IMR-90 (cell line): ENCODE results near the gene FOXP1. TPM values are rescaled to one million over a fixed set of nuclear protein-coding genes. Genes with fewer than 3 reads are reported as not detected.

Source experiments
- ATAC-seq: fragments of 200-7000 bp; cut with Tn5 transposase; 2 replicates; pipeline ENCODE4 v1.9.1; 2020; ENCODE audit warnings: low read depth, mild to moderate bottlenecking, moderate library complexity
- BruUV-seq: library from RNA; stranded (reverse); fragments of 400-500 nt; replicated peaks from 2 replicates; lab custom pipeline; 2021; lab: Mats Ljungman, UMichigan
- CTCF ChIA-PET: fragments of 300-600 bp; formaldehyde crosslinking; extraction: SDS; loops from one replicate; lab custom pipeline; 2021; ENCODE audit warnings: antibody characterized with exemption; lab: Yijun Ruan, JAX
- POLR2A ChIA-PET: fragments of 300-600 bp; sonication (Branson Sonifier 250); formaldehyde crosslinking; loops from one replicate; lab custom pipeline; 2022; ENCODE audit warnings: antibody characterized with exemption; ENCODE audit not compliant: unreplicated experiment; lab: Charles Lee
- DNase-seq: peaks from one replicate; pipeline ENCODE4 v3.0.0; 2013
- H2AFZ ChIP-seq: replicated peaks from 2 replicates; pipeline ENCODE3; 2013; ENCODE audit warnings: low read length, mild to moderate bottlenecking; ENCODE audit not compliant: poor library complexity
- H2AK5ac ChIP-seq: 2 replicates; pipeline ENCODE4 v1.6.1; 2013; ENCODE audit warnings: low read depth, low read length, inconsistent platforms
- H2AK9ac ChIP-seq: replicated peaks from 2 replicates; pipeline ENCODE3; 2013; ENCODE audit warnings: mild to moderate bottlenecking, low read depth, low read length, moderate library complexity; ENCODE audit not compliant: poor library complexity
- H2BK120ac ChIP-seq: 2 replicates; pipeline ENCODE4 v1.6.1; 2013; ENCODE audit warnings: low read depth, low read length, inconsistent platforms
- H2BK15ac ChIP-seq: 3 replicates; pipeline ENCODE4 v1.6.1; 2013; ENCODE audit warnings: low read depth, low read length, inconsistent platforms
- H2BK20ac ChIP-seq: 2 replicates; pipeline ENCODE4 v1.6.1; 2013; ENCODE audit warnings: low read depth, mild to moderate bottlenecking, inconsistent platforms, low read length, moderate library complexity
- H2BK5ac ChIP-seq: 2 replicates; pipeline ENCODE4 v1.6.1; 2013; ENCODE audit warnings: mild to moderate bottlenecking, low read depth, low read length, inconsistent platforms; ENCODE audit not compliant: poor library complexity, severe bottlenecking
- H3K14ac ChIP-seq: replicated peaks from 2 replicates; pipeline ENCODE4 v1.6.1; 2013; ENCODE audit warnings: low read depth, low read length, inconsistent platforms
- H3K18ac ChIP-seq: 2 replicates; pipeline ENCODE4 v1.6.1; 2013; ENCODE audit warnings: low read depth, low read length, control low read depth
- H3K23ac ChIP-seq: 2 replicates; pipeline ENCODE4 v1.6.1; 2013; ENCODE audit warnings: low read depth, low read length, inconsistent platforms
- H3K27ac ChIP-seq: 2 replicates; pipeline ENCODE4 v1.5.1; 2013; ENCODE audit warnings: mild to moderate bottlenecking, control low read depth, low read length; ENCODE audit not compliant: insufficient read depth
- H3K27me3 ChIP-seq: 2 replicates; pipeline ENCODE4 v1.6.1; 2013; ENCODE audit warnings: low read length; ENCODE audit not compliant: control insufficient read depth, insufficient read depth
- H3K36me3 ChIP-seq: 2 replicates; pipeline ENCODE4 v1.6.1; 2013; ENCODE audit warnings: low read length, mixed read lengths; ENCODE audit not compliant: control insufficient read depth, insufficient read depth
- H3K4ac ChIP-seq: 2 replicates; pipeline ENCODE4 v1.6.1; 2013; ENCODE audit warnings: low read depth, low read length, inconsistent platforms
- H3K4me1 ChIP-seq: 2 replicates; pipeline ENCODE4 v1.6.1; 2013; ENCODE audit warnings: low read length, mixed read lengths; ENCODE audit not compliant: control insufficient read depth, insufficient read depth
- H3K4me2 ChIP-seq: 2 replicates; pipeline ENCODE4 v1.6.1; 2013; ENCODE audit warnings: low read depth, mild to moderate bottlenecking, control low read depth, low read length, moderate library complexity
- H3K4me3 ChIP-seq: 2 replicates; pipeline ENCODE4 v1.5.1; 2013; ENCODE audit warnings: low read depth, mild to moderate bottlenecking, control low read depth, low read length, moderate library complexity; ENCODE audit not compliant: insufficient read depth
- H3K56ac ChIP-seq: 2 replicates; pipeline ENCODE4 v1.6.1; 2013; ENCODE audit warnings: low read length, inconsistent platforms; ENCODE audit not compliant: insufficient read depth; ENCODE audit errors: extremely low read depth
- H3K79me1 ChIP-seq, 2 experiments: 2 replicates each; pipeline ENCODE4 v1.6.1; 2013; ENCODE audit warnings: low read length in 2 of 2, inconsistent platforms in 1 of 2, low read depth in 1 of 2
- H3K9ac ChIP-seq: 2 replicates; pipeline ENCODE4 v1.6.1; 2013; ENCODE audit warnings: low read depth, low read length, control low read depth
- H3K9me1 ChIP-seq: 2 replicates; pipeline ENCODE4 v1.6.1; 2013; ENCODE audit warnings: low read length, inconsistent platforms; ENCODE audit not compliant: insufficient read depth
- H3K9me3 ChIP-seq: 2 replicates; pipeline ENCODE4 v1.6.1; 2013; ENCODE audit warnings: low read length; ENCODE audit not compliant: control insufficient read depth, insufficient read depth
- H4K20me1 ChIP-seq: 2 replicates; pipeline ENCODE4 v1.6.1; 2013; ENCODE audit warnings: low read length, inconsistent platforms; ENCODE audit not compliant: insufficient read depth
- H4K5ac ChIP-seq: 2 replicates; pipeline ENCODE4 v1.6.1; 2013; ENCODE audit warnings: mild to moderate bottlenecking, low read depth, low read length, control low read depth
- H4K8ac ChIP-seq, 2 experiments: 2 replicates each; pipeline ENCODE4 v1.6.1; 2013; ENCODE audit warnings: low read depth in 2 of 2, low read length in 2 of 2, control low read depth in 1 of 2, inconsistent platforms in 1 of 2
- H4K91ac ChIP-seq: 2 replicates; pipeline ENCODE4 v1.6.1; 2013; ENCODE audit warnings: low read depth, low read length, inconsistent platforms; ENCODE audit not compliant: insufficient read depth
- CEBPB ChIP-seq: IDR thresholded peaks from 2 replicates; pipeline ENCODE4 v1.6.1; 2012; ENCODE audit warnings: low read depth, low read length, improper control_type of control experiment
- CHD1 ChIP-seq: IDR thresholded peaks from 2 replicates; pipeline ENCODE4 v1.6.1; 2012; ENCODE audit warnings: low read depth, low read length, improper control_type of control experiment
- FOS ChIP-seq: fragments of 150-350 bp; IDR thresholded peaks from 2 replicates; pipeline ENCODE4 v1.6.1; 2016; ENCODE audit warnings: low read depth, low read length
- NFE2L2 ChIP-seq: fragments of 150-350 bp; IDR thresholded peaks from 2 replicates; pipeline ENCODE4 v1.6.1; 2016; ENCODE audit warnings: low read depth, mild to moderate bottlenecking, low read length
- RFX5 ChIP-seq: IDR thresholded peaks from 2 replicates; pipeline ENCODE4 v1.8.0; 2012; ENCODE audit warnings: low read depth, mild to moderate bottlenecking, low read length, moderate library complexity
- WGBS, 2 experiments: methylation state at CpG; one replicate each; pipeline versions ENCODE4 v1.1.5 to v1.1.7; 2013; ENCODE audit warnings: missing lambda C conversion rate in 2 of 2; ENCODE audit not compliant: insufficient read length in 1 of 2; ENCODE audit errors: extremely low coverage in 2 of 2; 5-methylcytosine and 5-hydroxymethylcytosine counted together
- dilution Hi-C: fragments of 300-500 bp; cut with HindIII; formaldehyde crosslinking; loops from one replicate; pipeline ENCODE4 v1.14.3; 2018; ENCODE audit warnings: low sequenced_read_pairs; ENCODE audit not compliant: unreplicated experiment
- in situ Hi-C: fragments of 300-500 bp; cut with MboI; formaldehyde crosslinking; loops from 3 replicates; pipeline ENCODE4 v1.14.3; 2019; ENCODE audit warnings: low sequenced_read_pairs, inconsistent platforms, mixed read lengths
- intact Hi-C: fragments of 100-400 bp; cut with micrococcal nuclease; formaldehyde crosslinking; loops from 2 replicates; pipeline ENCODE4 v1.10.0; 2022
- polyA plus RNA-seq, 3 experiments: library from polyadenylated mRNA; depleted of rRNA; stranded (reverse); fragments of >200 nt; gene quantifications; 2 replicates each; pipeline ENCODE4 v1.2.3, GENCODE V29; 2012; ENCODE audit warnings: low replicate concordance in 1 of 3
- total RNA-seq: library from RNA; depleted of rRNA; stranded (reverse); fragments of >200 nt; gene quantifications from 2 replicates; pipeline ENCODE4 v1.2.3, GENCODE V29; 2012

Gene FOXP1
- total and polyA plus RNA-seq, 2 of the 4 experiments (the other 2 are of a cell fraction): 37.0 to 132 TPM

GRCh38 chr3:71142441-71143161, 440.9 kb downstream of the FOXP1 start:
- Histone ChIP-seq H3K18ac (no peak overlapping the region), H3K4me2 (no peak overlapping the region), H3K27me3 (no peaks in the 10 kb centered on the region), H4K8ac (no peak overlapping the region), H3K4me1 (no peaks in the 10 kb centered on the region; the same call in 1 of the 2 replicates), H2BK5ac (no peak overlapping the region), H3K14ac (0 out of 2 replicates have a peak overlapping the region, but pooled peaks have one; percentile 31), H2AK9ac (no peak overlapping the region), H4K20me1 (no peaks in the 10 kb centered on the region), H3K9ac (no peak overlapping the region), H3K36me3 (0 out of 2 replicates have a peak, but pooled peaks cover 1% of the 10 kb centered on the region), H3K23ac (no peak overlapping the region), H3K79me1 (peaks cover 0 to 13% of the 10 kb centered on the region in 2 experiments; a peak in 1 of 4 replicates), H3K9me1 (0 out of 2 replicates have a peak, but pooled peaks cover 5% of the 10 kb centered on the region), H4K5ac (no peak overlapping the region), H3K27ac (no peak overlapping the region), H3K4ac (0 out of 2 replicates have a peak overlapping the region, but pooled peaks have one; percentile 20), H3K4me3 (no peak overlapping the region), H4K91ac (no peak overlapping the region), H2AFZ (no peak overlapping the region), H2BK20ac (no peak overlapping the region), H2BK120ac (no peak overlapping the region), H2AK5ac (peak overlapping the region; percentile 23; the same call in 1 of the 2 replicates), H2BK15ac (no peak overlapping the region), H3K56ac (no peak overlapping the region), H3K9me3 (no peaks in the 10 kb centered on the region)
- WGBS, 2 experiments: no CpG with 5 or more reads among the region's 7 CpGs
- CTCF ChIA-PET: no interaction called here
- dilution Hi-C loops: no loop called here
- no peak for TF ChIP-seq FOS
- TF ChIP-seq CHD1: no peak
- no peak for TF ChIP-seq NFE2L2
- TF ChIP-seq RFX5: no peak
- no peak for TF ChIP-seq CEBPB
- in situ Hi-C loops: no loop called here
- intact Hi-C loops: no loop called here
- DNase-seq (peak; percentile 34), ATAC-seq (no peak)
- POLR2A ChIA-PET: no interaction called here
- no TSS peak for BruUV-seq
